DMS153 treated with DMSO at 0.1 percent for 48 hours (cell line): ENCODE results near the gene SRL.

Experiments
- DNase-seq: peaks from one replicate; lab custom pipeline; 2025; ENCODE audit not compliant: unreplicated experiment; lab: John Stamatoyannopoulos, UW

Gene SRL

DNA sequence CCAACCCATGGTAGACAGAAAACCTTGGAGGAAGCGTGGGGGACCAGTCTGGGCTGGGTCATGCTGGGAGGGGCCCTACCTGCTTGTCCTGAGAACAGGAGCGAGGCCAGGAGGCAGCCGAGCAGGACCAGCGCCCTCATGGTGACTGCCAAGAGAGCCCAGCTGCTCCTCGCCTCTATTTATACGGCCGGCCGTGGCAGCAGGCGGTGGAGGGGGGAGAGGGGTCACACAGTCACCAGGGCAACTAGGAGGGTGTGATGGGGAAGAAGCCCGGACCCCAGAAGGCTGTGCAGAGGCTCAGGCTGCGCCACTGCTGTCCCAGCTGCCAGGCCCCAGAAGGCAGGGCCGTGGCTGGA, at the start of gene SRL:
Gene SRL (minus strand): TSS at position 153 of the 356 bp plus-strand sequence. CDS start 13 bp downstream, at position 140.
- no peak for DNase-seq

DNA sequence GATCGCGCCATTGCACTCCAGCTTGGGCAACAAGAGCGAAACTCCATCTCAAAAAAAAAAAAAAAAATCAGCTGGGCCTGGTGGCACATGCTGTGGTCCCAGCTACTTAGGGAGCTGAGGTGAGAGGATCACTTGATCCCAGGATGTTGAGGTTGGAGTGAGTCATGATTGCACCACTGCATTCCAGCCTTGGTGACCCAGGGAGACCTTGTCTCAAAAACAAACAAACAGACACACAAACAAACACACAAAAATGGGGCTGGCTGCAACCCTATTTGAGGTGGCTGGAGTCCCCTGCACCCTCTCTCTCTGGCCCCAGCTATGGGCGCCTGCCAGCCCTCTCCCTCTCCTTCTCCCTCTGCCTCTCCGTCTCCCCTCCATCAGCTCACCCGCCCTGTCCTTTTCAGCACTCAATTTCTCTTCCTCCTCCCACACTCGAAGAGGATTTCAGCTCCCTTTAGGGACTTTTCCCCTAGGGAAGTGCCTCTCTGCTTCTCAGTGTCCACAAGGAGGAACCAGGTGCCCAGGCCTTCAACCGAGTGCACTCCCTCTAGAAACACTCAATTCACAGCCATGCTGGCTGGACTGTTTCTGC, 48.5 kb upstream of the SRL start:
- DNase-seq = no peak

DNA sequence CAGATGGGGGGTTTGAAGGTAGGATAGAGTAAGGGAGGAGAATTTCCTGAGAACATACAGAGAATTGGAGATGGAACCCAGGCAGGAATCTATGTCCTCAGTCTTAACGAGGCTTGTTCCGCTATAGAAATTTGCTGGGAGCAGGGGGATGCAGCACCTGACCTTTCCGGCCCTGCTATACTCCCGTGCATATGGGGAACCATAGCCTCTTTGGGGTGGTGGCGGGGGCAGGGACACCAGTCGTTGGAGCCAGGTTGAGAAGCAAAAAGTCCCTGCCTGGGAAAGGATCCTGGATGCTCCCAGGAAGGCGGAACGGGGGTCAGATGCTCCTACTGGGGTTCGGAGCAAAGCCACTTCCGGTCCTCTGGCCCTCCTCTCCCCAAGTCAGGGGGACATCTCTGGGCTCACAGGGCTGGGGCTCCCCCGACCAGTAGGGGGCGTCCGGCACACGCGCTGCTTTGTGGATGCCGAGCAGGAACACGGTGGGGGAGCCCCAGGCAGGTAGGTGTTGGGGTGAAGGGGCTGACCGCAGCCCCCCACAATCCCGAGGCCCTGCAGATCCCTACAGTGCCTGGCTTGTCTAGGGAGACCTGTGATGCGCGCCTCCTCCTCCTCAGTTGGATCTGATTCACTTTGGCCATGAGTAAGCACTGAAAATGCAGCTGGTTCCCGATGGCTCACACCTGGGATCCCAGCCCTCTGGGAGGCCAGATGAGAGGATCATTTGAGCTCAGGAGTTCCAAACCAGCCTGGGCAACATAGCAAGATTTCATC, 46.5 kb upstream of the SRL start:
- DNase-seq = peak; percentile 56

DNA sequence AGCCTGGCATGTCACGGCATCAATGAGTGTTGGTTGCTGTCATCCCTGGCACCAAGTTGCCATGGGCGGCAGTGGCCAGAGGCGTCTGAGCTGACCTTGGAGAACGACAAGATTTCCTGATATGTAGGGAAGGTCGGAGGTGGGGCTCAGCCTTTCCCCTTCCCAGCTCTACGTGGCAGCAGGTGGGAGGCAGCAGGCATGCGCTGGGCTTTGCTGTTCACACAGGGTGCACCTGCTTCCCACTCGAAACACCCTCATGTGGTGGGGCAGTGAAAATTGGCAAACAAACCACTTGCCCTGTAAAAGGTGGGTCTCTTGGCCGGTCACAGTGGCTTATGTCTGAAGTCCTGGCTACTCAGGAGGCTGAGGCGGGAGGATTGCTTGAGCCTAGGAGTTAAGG, 43.3 kb upstream of the SRL start:
- no peak for DNase-seq

DNA sequence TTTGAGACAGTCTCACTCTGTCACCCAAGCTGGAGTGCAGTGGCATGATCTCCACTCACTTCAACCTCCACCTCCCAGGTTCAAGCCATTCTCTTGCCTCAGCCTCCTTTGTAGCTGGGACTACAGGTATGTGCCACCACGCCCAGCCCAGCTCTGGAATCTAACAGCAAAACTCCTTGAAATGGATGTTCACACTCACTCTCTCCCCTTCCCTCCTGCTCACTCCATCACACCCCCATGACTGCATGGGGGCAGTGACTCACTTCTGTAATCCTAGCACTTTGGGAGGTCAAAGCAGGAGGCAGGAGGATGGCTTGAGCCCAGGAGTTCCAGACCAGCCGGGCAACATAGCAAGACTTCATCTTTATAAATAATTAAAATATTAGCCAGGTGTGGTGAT, 42.1 kb upstream of the SRL start:
- DNase-seq = no peak

DNA sequence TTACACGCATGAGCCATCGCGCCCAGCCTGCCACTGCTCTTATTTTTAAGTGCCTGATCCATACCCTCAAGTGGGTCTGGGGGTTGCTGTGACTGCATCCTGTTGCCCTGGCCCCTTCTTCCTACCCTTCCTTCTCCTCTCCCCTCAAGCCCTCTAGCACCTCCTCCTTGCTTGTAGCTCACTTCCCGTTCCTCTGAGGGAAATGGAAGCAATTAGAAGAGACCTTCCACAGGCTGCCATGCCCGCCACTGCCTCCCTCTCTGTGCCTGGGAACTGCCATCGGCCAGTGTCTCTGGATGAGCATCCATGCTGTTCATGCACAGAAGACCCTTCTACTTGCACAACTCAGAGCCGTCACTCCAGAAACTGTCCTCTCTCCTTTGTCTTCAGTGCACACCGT, 41.6 kb upstream of the SRL start:
- no peak for DNase-seq

DNA sequence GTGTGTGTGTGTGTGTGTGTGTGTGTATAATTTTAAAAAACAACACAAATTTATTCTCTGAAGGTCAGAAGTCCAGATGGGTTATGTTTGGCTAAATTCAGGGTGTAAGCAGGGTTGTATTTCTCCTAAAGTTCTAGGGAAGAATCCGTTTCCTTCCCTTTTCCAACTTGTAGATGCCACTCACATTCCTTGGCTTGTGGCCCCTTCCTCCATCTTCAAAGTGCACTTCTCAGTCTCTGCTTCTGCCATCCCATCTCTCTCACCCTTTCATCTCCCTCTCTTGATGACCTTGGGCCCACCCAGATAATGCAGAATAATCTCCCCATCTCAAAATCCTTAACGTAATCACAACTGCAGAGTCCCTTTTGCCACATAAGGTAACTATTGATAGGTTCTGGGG, 38.7 kb upstream of the SRL start:
- DNase-seq = no peak

DNA sequence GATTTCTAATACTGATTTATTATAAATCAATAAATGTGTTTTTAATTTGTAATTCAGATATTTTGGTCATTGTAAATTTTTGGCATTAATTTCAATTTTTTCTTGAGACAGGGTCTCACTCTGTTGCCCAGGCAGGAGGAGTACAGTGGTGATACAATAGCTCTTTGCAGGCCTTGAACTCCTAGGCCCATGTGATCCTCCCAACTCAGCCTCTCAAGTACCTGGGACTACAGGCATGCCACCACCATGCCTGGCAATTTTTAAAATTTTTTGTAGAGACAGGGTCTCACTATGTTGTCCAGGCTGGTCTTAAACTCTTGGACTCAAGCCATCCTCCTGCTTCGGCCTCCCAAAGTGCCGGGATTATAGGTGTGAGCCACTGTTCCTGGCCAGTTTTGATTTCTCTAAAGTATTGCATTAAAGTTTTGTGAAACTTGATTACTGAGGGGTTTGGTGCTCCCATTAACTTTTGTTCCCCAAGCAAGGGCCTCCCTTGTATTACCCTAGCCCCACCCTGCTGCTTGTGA, 36.2 kb upstream of the SRL start:
- DNase-seq = no peak

DNA sequence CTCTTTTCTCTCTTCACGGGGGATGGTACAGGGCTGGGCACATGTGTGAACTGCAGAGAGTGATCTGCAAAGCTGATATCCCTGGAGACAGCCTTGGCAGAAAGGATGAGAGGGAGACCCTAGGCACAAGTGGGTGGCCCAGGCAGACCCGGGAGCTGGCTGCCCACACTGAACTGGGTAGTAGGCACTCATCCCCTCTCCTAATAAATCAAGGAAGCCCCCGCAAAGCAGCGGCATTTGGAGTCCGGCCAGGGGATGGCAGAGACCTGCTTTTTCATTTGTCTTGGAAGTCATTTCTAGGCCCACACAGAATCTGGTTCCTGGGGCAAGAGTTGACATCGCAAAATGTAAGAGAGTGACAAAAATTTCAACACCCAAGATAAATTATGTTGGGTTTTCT, 34.0 kb upstream of the SRL start:
- no peak for DNase-seq

DNA sequence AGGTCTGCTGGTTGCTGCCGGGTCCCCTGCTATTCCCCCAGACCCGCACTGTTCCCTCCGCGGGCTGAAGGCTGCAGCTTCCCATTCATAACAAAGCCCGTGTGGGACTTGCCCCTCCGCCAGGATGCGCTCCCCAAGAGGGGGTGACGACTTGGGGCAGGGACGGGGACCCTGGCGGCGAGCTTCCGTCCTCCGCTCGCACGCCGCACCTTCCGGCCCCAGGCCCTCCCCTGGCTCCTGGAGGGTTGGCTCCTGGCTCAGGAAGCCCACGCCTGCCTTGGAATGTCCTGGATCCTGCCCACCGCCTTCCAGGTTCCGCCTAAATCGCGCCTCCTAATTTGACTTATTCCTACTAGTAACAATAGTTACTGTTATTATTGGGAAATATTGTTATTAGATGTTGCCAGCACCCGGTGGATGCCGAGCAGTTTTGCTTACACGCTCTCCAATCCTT, 32.0 kb upstream of the SRL start:
- DNase-seq = no peak

DNA sequence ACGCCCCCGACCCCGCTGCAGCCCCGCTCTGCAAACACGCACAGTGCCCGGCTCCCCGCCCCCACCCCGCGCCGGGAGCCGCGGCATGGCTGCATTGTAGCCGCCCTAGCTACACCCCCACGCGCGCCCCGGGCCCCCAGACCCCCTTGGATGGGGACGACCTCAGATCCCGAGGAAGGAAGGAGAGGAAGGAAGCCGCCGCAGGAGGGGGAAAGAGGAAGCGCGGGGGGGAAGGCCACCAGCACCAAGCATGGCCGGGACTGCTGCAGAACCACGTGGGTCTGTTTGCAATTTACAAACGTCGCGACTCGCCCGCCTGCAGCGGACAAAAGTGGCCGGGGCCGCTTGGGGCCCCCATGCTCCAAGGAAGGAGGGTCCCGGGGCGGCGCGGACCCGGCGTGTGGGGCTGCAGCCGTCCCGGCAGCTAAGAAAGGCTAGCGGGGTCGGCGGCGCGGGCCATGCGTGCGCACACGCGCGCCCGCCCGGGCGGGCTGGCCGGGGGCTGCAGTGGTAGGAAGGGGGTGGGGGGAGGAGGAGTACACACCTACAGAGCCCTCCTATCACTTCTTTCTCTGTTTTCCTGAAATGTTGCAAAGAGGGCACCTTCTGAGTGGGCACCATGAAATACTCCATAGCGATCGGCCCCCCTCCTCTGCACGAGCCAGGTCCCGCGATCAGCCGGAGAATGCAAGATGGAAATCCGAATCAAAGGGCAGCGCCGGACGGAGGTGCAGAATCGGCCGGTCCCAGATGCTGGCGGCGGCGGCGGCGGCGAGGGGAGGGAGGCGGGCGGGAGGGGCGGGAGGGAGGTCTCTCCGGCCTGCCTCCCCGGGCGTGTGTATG, 30.5 kb upstream of the SRL start:
- no peak for DNase-seq

DNA sequence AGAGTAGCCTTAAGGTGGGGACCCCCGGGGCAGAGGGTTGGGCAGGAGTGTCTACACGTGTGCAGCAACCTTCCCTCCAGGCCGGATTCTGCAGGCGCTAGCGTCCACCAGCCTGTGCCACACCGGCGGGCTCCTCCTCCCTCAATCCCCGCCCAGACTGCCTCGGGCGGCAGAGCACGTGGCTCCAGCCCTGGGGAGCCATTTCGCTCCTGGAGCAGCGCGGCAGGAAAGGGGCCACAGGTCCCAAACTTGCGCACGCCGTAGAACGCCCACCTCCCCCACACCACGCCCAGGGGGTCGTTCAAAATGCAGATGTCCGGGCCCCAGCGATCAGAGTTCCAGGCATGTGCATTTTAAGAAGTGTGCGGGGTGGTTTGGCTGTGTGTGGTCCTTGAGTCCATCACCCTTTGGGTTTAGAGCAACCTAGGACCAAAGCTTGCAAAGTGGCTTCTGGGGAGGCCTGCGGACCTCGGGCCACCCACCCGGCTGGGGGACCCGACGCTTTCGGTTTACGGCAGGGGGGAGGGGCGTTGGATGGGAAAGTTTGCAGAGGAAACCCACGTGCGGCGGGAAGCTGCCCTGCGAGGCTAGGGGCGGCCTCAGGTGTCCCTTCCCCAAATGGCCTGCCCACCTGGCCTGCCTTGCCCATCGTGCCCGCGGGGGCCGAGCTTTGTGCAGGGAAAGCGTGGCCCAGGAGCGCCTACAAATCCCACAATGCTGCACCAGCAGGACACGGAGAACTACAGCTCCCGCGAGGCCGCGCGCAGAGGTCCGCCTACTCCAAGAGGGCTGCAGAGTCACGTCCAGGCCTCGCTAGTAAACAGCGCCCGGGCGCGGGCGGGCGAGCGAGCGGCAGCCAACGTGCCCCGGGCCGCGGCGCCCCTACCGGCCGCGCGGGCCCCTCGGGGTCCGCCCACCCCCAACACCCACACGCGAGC, 29.6 kb upstream of the SRL start:
- DNase-seq = peak; percentile 84

DNA sequence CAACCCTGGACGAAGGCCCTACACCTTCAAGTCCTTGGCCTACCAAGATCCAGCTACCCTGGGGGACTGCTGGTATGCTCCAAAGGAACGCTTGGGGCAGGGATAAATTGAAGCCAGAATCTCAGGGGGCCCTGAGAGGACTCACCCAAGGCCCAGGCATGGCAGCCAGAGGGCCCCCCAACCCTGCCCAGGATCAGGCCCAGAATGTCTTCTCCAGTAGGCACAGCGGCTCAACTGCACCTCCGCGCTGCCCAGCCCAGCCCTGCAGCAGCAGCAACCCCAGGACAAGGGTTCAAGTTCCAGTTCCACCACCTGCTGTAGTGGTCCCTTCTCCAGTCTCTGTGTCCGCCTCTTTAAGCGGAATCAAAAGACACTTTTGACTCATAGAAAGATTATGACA, 28.7 kb upstream of the SRL start:
- DNase-seq = no peak

DNA sequence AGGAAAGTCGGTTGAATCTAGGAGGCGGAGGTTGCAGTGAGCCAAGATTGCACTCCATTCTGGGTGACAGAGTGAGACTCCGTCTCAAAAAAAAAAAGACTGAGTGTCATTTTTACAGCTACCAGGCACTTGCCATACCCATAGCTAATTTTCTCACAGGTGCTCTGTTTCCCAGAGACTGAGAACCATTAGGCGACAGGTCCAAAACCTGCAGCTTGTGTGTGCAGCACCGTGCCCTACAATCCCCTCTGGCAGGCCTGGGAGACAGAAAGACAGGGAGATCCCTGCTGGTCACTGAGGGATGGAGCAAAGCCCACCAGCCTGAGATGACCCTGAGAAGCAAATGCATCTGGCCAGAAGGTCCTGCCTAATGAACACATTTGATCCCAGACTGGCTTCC, 28.2 kb upstream of the SRL start:
- no peak for DNase-seq

DNA sequence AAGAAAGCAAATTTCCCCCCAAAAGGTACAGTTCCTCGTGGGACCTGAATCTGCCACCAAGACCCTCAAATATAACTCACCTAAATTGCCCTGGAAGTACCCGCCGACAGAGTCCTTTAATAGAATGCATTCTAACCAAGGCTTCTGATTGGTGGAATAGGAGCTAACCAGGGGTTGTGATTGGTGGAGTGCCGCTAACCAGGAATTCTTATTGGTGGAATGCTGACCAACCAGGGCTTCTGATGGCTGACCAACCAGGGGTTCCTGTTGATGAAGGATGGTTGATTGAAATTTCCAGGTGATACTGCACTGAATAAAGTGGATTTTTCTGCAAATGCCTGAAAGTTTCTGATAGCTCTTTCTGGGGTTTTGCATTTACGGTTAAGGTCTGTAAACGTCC, 24.5 kb upstream of the SRL start:
- no peak for DNase-seq

DNA sequence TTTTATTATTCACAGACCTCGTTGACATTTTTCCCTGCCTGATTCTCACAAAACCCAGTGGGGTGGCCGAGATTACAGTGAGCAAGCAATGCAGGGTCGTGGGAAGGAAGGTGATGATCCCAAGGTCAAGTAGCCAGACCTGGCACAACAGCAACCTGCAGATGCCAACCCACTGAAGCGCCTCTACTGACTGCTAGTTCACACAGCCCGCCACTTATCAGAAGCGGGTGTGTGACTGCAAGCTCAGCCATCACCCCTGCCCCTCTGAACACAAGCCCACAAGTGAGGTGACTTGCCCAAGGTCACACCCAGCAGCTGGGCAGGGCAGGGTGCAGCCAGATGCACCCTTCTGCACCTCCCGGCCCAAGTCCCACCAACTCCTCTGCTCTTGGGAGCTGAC, 23.8 kb upstream of the SRL start:
- no peak for DNase-seq

DNA sequence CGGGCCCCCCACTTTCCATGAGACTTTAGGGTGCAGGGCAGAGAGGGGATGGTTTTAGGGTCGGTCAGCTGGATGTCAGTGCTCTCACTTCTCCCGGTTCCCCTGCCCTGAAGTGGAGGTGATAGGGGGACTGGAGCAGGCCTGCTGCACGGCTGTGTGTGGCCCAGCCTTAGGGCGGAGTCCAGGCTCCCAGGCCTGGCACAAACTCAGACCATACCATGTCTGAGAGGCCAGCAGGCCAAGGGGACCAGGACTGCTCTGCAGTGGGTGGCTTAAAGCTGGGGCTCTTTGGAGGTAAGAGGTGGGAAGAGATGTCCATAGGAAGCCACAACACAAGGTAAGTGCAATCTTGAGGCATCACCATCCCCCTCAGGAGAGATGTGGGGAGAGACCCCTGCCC, 22.7 kb upstream of the SRL start:
- DNase-seq = no peak

DNA sequence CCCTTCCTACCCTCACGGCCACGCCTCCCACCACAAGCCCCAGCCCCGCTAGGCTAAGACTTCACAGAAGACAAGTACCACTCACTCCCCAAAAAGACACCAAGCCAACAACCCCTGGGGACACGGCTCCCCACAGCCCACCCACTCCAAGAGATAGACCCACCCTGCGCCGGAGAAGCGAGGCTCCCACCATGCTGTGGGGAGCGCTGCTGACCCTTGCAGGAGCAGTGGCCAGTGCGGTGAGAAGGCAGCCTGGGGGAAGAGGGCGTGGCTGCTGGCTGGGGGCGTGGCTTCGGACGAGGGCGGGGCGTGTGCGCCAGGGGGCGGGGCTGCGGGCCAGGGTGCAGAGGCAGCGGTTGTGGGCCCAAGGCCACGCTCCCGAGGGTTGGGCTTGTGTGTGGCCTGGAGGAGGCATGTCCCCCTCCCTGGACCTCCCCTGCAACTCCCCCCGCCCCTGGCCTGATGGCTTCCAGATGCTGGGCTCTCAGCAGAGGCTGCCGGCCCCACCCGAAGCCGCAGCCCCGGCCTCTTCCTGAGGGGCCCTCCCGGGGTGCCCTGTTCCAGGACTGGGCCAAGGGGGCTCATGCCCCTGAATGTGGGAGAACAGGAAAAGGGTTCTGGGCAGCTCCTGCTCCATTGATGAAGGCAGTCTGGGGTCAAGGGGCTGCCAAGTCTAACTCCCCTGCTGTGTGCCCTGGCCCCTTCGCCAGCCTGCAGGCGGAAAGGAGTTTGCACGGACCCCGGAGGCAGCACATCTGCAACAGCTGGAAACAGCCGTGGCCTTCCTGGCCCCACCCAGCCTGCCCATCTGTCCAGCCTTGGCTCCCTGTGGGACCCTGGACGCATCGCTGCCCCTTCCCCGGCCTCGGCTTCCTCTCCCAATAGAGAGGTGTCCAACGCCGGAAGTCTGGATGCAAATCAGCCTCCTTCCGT, 21.9 kb upstream of the SRL start:
- DNase-seq = no peak

DNA sequence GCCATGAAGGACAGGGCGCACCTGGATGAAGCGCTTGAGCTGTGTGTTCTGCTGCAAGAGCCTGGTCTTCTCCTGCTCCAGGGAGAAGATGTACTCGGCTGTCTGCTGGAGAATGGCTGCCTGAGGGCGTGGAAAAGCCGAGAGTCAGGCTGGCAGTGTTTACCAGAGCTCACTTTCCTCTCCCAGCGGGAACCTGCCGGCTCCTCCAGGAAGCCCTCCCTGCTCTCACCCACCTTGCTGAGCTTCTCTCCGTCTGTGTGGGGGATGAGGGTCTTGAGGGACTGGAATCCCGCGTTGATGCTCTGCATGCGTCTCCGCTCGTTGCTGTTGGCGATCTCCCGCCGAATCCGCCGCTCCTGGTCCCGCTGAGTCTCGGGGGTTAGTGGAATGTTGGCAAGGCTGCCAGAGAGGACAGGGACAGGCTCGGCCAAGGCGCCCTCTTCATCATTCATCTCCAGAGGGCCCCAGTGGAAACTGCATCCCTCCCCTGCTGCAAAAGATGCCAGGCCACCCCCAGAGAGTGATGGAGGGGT, 20.5 kb upstream of the SRL start:
- DNase-seq = no peak
